Measurements from ENCODE around the gene PPP3CA.

GRCh38 chr4:101022151-101023024, 324.9 kb downstream of the PPP3CA start:
- TF ChIP-seq, protein P1, sequence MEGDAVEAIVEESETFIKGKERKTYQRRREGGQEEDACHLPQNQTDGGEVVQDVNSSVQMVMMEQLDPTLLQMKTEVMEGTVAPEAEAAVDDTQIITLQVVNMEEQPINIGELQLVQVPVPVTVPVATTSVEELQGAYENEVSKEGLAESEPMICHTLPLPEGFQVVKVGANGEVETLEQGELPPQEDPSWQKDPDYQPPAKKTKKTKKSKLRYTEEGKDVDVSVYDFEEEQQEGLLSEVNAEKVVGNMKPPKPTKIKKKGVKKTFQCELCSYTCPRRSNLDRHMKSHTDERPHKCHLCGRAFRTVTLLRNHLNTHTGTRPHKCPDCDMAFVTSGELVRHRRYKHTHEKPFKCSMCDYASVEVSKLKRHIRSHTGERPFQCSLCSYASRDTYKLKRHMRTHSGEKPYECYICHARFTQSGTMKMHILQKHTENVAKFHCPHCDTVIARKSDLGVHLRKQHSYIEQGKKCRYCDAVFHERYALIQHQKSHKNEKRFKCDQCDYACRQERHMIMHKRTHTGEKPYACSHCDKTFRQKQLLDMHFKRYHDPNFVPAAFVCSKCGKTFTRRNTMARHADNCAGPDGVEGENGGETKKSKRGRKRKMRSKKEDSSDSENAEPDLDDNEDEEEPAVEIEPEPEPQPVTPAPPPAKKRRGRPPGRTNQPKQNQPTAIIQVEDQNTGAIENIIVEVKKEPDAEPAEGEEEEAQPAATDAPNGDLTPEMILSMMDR (IDR thresholded peaks at IDR 0.05), result no peak
- TF ChIP-seq POLR2A (IDR thresholded peaks at IDR 0.05), result no peak
